HG03135 (cell line): ENCODE data around the gene ABL1.

Source experiments
- ATAC-seq: cut with Tn5 transposase; IDR thresholded peaks from one replicate; pipeline ENCODE4 v1.9.1; 2021; ENCODE audit warnings: mild to moderate bottlenecking, moderate library complexity; ENCODE audit not compliant: unreplicated experiment

ABL1 gene

DNA sequence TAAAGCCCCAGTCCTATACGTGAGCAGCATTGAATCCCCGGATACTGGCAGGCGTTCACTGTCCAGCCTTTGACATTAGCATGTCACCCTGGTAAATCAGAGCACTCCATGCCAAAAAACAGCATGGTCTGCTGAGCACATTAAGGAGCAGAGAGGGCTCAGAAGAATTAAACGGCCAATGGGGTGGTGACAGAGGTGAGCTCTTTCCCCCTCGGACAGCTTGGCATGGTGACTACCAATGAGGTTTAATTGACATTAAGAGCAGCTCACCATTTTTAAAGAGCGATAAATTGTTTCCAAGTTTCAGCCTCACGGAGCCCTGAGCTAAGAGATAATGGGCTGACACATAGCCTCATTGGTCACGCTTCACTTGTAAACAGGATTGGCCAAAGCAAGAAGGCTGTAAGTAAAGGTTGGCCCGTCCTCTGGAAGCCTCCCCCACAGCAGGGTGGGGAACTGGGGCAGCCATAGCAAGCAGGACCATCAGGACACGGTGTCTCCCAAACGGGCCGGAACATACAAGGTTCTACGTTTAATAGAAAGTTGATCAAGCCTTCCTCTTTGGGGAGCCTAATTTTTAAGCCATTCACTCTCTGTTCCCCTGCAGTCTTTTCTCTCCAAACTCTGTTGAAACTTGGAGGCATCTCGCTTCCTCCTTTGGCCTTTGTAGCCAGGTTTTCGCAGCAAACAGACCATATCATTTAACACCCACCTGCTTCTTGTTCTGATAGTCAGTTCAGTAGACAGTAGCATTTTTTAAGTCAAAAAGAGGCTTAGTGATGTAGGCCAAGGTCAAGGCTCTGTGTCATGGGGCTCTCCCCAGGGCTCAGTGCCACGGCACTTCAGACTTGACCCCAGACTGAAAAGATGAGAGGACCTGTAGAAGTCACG lies 35.7 kb downstream of the ABL1 start:
- no peak for ATAC-seq

GRCh38 chr9:130871395-130872062 lies 36.5 kb downstream of the ABL1 start:
- ATAC-seq, result no peak

- no peak for ATAC-seq
These were observed 37.0 kb downstream of the ABL1 start for GRCh38 chr9:130872093-130872492.

DNA sequence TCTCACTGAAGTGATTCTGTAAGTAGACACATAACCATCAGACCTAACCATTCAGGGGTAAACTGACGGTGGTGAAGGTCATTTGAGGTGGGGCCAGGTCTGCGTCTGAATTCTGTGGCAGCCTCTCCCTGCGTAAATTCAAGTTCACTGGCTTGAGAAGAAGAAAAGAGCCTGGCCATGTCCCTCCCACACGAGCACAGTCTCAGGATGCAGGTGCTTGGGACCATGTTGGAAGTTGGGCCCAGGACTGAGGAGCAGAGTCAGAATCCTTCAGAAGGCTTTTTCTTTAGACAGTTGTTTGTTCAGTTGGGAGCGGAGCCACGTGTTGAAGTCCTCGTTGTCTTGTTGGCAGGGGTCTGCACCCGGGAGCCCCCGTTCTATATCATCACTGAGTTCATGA lies 37.5 kb downstream of the ABL1 start:
- no peak for ATAC-seq

- no peak for ATAC-seq
These were observed 38.0 kb downstream of the ABL1 start for GRCh38 chr9:130872912-130873503.

DNA sequence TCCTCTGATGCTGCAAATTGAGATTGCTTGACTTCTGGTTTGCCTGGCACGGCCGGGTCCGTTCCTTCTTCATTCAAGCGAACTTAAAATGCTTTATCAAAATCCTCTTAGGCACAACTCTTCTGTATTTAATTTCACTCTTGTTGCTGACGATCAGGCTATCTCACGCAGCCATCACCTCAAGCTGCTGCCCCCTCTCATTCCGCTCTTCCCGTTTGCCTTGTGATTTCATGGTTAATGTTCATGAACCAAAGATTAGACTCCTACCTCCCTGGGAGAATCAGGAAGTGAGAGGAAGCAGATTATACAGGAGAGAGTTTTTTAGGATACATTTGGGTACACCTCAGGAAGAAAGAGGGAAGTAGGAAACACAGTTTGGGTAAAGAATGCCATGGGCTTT lies 38.9 kb downstream of the ABL1 start:
- no peak for ATAC-seq

- ATAC-seq, result no peak
These were observed 39.7 kb downstream of the ABL1 start for GRCh38 chr9:130874783-130875182.

DNA sequence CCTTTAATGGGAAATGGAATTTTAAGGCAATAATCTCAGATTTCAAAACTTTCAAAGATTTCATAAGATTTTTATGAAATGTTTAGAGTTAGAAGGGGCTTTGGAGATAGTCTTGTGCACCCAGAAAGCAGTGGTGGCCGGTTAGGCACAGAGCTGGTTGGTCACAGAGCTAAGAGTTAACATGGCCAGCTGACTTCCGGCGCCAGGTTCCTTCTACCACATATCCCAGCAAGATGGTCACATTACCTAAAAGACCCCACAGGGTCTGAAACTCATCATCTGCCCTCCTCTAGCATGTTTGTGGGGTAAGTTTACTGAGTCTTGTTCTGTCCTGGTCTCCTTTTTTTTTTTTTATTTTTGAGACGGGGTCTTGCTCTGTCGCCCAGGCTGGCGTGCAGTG lies 42.2 kb downstream of the ABL1 start:
- ATAC-seq, result no peak

DNA sequence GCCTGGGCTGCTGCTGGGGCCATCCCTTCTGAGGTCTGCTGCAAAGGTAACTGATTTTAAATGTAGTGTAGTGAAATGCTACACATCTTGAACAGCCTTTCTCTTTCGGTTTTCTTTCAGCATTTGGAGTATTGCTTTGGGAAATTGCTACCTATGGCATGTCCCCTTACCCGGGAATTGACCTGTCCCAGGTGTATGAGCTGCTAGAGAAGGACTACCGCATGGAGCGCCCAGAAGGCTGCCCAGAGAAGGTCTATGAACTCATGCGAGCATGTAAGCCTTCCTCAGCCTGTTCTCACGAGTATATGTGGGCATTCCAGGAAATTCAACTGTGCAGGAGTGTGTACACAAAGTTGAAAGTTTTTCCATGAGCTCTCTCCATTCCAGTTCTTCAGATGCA lies 43.2 kb downstream of the ABL1 start:
- ATAC-seq, result no peak

DNA sequence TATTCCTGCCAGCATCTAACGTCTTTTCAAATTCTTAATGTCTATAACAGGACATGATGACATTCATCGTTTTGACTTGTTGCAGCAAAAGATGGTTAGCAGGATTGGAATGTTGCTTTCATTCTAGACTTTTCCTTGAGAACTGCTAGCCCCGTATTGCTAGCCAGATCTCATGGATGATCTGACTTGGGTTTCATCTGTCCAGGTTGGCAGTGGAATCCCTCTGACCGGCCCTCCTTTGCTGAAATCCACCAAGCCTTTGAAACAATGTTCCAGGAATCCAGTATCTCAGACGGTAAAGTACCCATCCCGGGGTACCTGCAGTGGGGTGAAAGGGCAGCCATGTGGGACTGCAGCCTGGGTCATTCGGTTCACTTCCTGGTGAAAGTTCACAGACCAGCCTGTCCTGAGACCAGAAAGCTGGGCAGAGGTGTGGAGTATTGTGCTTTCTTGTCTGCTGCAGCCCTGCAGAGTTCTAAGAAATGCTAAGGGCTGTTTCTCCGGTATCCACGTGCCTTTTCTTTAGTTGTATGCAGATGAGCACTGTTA lies 44.9 kb downstream of the ABL1 start:
- ATAC-seq, result no peak

- no peak for ATAC-seq
These were observed 45.7 kb downstream of the ABL1 start for GRCh38 chr9:130880599-130881220.

DNA sequence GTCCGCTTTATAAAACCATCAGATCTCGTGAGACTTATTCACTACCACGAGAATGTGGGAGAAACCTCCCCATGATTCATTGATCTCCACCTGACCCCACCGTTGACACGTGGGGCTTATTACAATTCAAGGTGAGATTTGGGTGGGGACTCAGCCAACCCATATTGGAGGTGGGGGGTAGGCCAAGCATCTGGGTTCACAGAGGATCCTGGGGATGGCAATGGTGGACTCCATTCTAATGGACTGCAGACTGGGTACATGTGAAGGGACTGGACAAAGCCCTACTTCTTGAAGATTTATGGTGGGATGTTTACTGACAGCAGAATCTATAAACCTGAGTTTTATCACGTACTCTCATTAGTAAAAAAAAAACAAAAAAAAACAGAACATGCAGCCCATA lies 46.5 kb downstream of the ABL1 start:
- no peak for ATAC-seq

DNA sequence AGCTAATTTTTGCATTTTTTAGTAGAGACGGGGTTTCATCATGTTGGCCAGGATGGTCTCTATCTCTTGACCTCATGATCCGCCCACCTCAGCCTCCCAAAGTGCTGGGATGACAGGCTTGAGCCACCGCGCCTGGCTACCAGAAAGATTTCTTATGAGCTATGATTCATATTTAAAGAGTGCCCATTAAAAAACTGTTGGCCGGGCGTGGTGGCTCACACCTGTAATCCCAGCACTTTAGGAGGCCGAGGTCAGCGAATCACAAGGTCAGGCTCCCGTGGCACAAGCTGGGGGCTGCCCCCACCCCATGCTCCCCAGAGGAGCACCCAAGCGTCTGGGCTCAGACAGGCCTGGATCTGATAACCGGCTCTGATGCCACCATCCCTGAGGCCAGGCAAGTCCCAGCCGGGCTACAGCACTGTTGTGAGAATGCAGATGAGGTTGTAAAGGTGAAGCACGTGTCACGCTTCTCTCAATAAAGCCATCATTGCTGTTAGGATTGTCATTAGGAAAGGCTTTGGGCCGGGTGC lies 47.7 kb downstream of the ABL1 start:
- ATAC-seq, result no peak

DNA sequence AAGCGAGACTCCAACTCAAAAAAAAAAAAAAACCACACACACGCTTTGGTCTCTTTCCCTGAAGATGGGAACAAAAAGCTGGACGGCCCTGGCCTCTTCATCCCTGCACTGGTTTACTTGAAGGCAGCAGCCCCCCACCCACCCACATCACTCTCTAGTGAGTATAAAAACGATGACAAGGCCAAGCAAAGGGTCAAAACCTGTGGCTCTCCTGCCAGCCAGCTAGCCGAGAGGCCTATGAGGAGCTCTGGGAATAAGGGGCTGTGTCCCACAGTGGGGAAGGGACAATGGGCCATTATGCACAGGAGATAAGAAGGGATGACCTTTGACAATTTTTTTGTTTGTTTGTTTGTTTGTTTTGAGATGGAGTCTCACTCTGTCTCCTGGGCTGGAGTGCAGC lies 48.4 kb downstream of the ABL1 start:
- ATAC-seq, result no peak

GRCh38 chr9:130884111-130884531 lies 49.1 kb downstream of the ABL1 start:
- ATAC-seq, result no peak

DNA sequence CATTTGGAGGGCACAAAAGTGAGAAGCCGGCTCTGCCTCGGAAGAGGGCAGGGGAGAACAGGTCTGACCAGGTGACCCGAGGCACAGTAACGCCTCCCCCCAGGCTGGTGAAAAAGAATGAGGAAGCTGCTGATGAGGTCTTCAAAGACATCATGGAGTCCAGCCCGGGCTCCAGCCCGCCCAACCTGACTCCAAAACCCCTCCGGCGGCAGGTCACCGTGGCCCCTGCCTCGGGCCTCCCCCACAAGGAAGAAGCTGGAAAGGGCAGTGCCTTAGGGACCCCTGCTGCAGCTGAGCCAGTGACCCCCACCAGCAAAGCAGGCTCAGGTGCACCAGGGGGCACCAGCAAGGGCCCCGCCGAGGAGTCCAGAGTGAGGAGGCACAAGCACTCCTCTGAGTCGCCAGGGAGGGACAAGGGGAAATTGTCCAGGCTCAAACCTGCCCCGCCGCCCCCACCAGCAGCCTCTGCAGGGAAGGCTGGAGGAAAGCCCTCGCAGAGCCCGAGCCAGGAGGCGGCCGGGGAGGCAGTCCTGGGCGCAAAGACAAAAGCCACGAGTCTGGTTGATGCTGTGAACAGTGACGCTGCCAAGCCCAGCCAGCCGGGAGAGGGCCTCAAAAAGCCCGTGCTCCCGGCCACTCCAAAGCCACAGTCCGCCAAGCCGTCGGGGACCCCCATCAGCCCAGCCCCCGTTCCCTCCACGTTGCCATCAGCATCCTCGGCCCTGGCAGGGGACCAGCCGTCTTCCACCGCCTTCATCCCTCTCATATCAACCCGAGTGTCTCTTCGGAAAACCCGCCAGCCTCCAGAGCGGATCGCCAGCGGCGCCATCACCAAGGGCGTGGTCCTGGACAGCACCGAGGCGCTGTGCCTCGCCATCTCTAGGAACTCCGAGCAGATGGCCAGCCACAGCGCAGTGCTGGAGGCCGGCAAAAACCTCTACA lies 49.8 kb downstream of the ABL1 start:
- no peak for ATAC-seq

- ATAC-seq, result no peak
These were observed 50.7 kb downstream of the ABL1 start for GRCh38 chr9:130885484-130886375.

DNA sequence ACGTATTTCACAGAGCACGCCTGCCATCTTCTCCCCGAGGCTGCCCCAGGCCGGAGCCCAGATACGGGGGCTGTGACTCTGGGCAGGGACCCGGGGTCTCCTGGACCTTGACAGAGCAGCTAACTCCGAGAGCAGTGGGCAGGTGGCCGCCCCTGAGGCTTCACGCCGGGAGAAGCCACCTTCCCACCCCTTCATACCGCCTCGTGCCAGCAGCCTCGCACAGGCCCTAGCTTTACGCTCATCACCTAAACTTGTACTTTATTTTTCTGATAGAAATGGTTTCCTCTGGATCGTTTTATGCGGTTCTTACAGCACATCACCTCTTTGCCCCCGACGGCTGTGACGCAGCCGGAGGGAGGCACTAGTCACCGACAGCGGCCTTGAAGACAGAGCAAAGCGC lies 51.9 kb downstream of the ABL1 start:
- ATAC-seq, result no peak
